Lung (tissue), 12 donors: Measurements from ENCODE around the gene FRMPD4. TPM values are rescaled to one million over a fixed set of nuclear protein-coding genes. Genes with fewer than 3 reads are reported as not detected.

Experiments used
- ATAC-seq: fragments of 200-7000 bp; cut with Tn5 transposase; one replicate; pipeline ENCODE4 v1.9.1; 2020; ENCODE audit warnings: moderate number of reproducible peaks; ENCODE audit not compliant: insufficient read depth, low FRiP score
- DNase-seq, 3 donors: peaks; one replicate each; pipeline ENCODE4 v3.0.0-alpha.2; 2013 to 2017
- H3K27ac ChIP-seq, 2 donors: one replicate each; pipeline ENCODE4 v1.5.1; 2013; ENCODE audit warnings: mild to moderate bottlenecking in 2 of 2, moderate library complexity in 2 of 2, control low read depth in 1 of 2, inconsistent platforms in 1 of 2, low read depth in 1 of 2, low read length in 1 of 2
- H3K27me3 ChIP-seq, 3 donors: one replicate each; pipeline ENCODE4 v1.5.1; 2013; ENCODE audit warnings: low read length in 2 of 3; ENCODE audit not compliant: control insufficient read depth in 3 of 3, insufficient read depth in 3 of 3
- H3K36me3 ChIP-seq, 4 donors: one replicate each; pipeline ENCODE4 v1.5.1; 2013; ENCODE audit warnings: low read length in 4 of 4, mild to moderate bottlenecking in 1 of 4, moderate library complexity in 1 of 4; ENCODE audit not compliant: control insufficient read depth in 4 of 4, insufficient read depth in 4 of 4
- H3K4me1 ChIP-seq, 5 donors: one replicate each; pipeline ENCODE4 v1.5.1; 2013; ENCODE audit warnings: low read length in 5 of 5, mild to moderate bottlenecking in 2 of 5, moderate library complexity in 1 of 5; ENCODE audit not compliant: control insufficient read depth in 5 of 5, insufficient read depth in 5 of 5
- H3K4me3 ChIP-seq: one replicate; pipeline ENCODE4 v1.5.1; 2013; ENCODE audit warnings: mild to moderate bottlenecking, control low read depth, moderate library complexity
- H3K9ac ChIP-seq, 2 donors: one replicate each; pipeline ENCODE4 v1.5.1; 2013; ENCODE audit warnings: low read length in 2 of 2, control low read depth in 1 of 2; ENCODE audit not compliant: insufficient read depth in 1 of 2
- H3K9me3 ChIP-seq, 4 donors: one replicate each; pipeline ENCODE4 v1.5.1; 2013; ENCODE audit warnings: low read length in 3 of 4, mild to moderate bottlenecking in 1 of 4, moderate library complexity in 1 of 4; ENCODE audit not compliant: control insufficient read depth in 4 of 4, insufficient read depth in 3 of 4
- CTCF ChIP-seq: IDR thresholded peaks from 2 replicates; pipeline ENCODE4 v1.5.1; 2012; ENCODE audit warnings: mild to moderate bottlenecking; ENCODE audit errors: control extremely low read depth, extremely low read depth
- WGBS, 2 donors: extraction: QIAGEN DNeasy Blood & Tissue Kit; methylation state at CpG; one replicate each; pipeline ENCODE4 v1.1.7; 2013; 5-methylcytosine and 5-hydroxymethylcytosine counted together
- polyA plus RNA-seq, 2 donors: library from polyadenylated mRNA; stranded (reverse); fragments of 200-250 nt; gene quantifications; one replicate each; pipeline ENCODE4 v1.2.1, GENCODE V29; 2013
- total RNA-seq, 2 donors: library from RNA; depleted of rRNA in 1 of 2; stranded (reverse); fragments of >200 nt in 1 of 2; gene quantifications; one replicate each; pipeline ENCODE4 v1.2.1, GENCODE V29; 2014 to 2021
- donor health status: control.
- donor health status: control.
- donor health status: Bipolar disorder and iron deficiency.
- donor health status: healthy.
- donor health status: DM: yes; HTN: yes; CAD: no.

FRMPD4 gene
- total and polyA plus RNA-seq, 4 donors, result 0.01 to 0.43 (median 0.03) TPM

GRCh38 chrX:12292996-12293765 lies 154.9 kb downstream of the FRMPD4 start:
- H3K9ac ChIP-seq, result no peak overlapping the region
- no peak overlapping the region for H3K4me3 ChIP-seq
- H3K36me3 ChIP-seq, result no peaks in the 10 kb centered on the region
- no peak for TF ChIP-seq CTCF
- 72 to 82% methylated on average over 7 of the region's 7 CpGs for WGBS, 2 donors
- no peak for ATAC-seq
- no peaks in the 10 kb centered on the region for H3K4me1 ChIP-seq
- H3K9me3 ChIP-seq, result no peaks in the 10 kb centered on the region
- peaks cover 0 to 22% (median 9%) of the 10 kb centered on the region in 3 donors for H3K27me3 ChIP-seq
- no peak overlapping the region for H3K27ac ChIP-seq
- DNase-seq, result peak in 1 of 3 donors; percentile 6

GRCh38 chrX:12297353-12297752 lies 159.1 kb downstream of the FRMPD4 start:
- Histone ChIP-seq H3K27me3 (peaks cover 0 to 27% (median 24%) of the 10 kb centered on the region in 3 donors), H3K36me3 (no peaks in the 10 kb centered on the region), H3K9ac (no peak overlapping the region), H3K4me3 (no peak overlapping the region), H3K4me1 (no peaks in the 10 kb centered on the region), H3K9me3 (no peaks in the 10 kb centered on the region), H3K27ac (no peak overlapping the region)
- no peak for TF ChIP-seq CTCF
- no peak for ATAC-seq
- WGBS, 2 donors, result 85 to 88% methylated on average over 4 of the region's 4 CpGs
- DNase-seq, result no peak

GRCh38 chrX:12301288-12301687 lies 163.0 kb downstream of the FRMPD4 start:
- no peak for ATAC-seq
- no peak for DNase-seq
- 86% methylated on average over 3 of the region's 3 CpGs for WGBS, 2 donors
- no peaks in the 10 kb centered on the region for H3K9me3 ChIP-seq
- no peaks in the 10 kb centered on the region for H3K36me3 ChIP-seq
- peaks cover 0 to 49% (median 17%) of the 10 kb centered on the region in 3 donors for H3K27me3 ChIP-seq
- no peak overlapping the region for H3K27ac ChIP-seq
- TF ChIP-seq CTCF, result no peak
- no peaks in the 10 kb centered on the region for H3K4me1 ChIP-seq
- H3K9ac ChIP-seq, result no peak overlapping the region
- no peak overlapping the region for H3K4me3 ChIP-seq
